Glomerular visceral epithelial cell (primary cell): ENCODE results near the gene BTBD8.

Experiments
- DNase-seq: peaks from one replicate; pipeline ENCODE4 v3.0.0-alpha.2; 2016; ENCODE audit errors: extremely low spot score

BTBD8 gene

GRCh38 chr1:92091625-92092024, 11.5 kb downstream of the BTBD8 start:
- DNase-seq, result no peak

DNA sequence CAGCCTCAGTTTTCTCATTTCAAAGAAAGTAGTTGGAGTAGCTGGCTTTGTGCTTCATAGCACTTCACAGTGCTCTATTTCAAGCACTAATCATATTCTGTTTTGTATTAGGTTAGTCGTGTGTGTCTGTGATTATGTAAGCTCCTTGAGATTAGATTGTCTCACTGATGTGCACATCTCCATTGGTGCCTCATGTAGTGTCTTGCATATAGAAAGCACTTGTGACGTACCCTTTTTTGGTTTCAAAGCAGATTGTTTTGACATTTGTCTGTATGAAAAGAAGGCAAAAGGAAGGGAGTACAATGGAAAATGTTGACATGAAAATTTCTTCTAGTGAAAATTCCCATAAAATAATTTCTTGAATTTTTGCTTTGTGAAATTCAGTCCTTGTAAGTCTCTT, 13.9 kb downstream of the BTBD8 start:
- no peak for DNase-seq

GRCh38 chr1:92094595-92094994, 14.4 kb downstream of the BTBD8 start:
- DNase-seq, result no peak

DNA sequence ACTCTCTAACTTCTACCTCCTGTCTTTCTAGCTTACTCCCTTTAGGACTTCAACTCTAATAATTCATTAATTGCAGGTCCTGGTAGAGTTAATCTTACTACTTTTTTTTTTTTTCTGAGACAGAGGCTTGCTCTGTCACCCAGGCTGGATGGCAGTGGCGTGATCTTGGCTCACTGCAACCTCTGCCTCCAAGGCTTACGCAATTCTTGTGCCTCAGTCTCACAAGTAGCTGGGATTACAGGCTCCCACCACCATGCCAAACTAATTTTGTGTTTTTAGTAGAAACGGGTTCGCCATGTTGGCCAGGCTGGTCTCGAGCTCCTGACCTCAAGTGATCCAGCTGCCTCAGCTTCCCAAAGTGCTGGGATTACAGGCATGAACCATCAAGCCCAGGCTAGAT, 15.7 kb downstream of the BTBD8 start:
- no peak for DNase-seq

- peak; percentile 4 for DNase-seq
These were observed 16.2 kb downstream of the BTBD8 start for GRCh38 chr1:92096317-92096716.

DNA sequence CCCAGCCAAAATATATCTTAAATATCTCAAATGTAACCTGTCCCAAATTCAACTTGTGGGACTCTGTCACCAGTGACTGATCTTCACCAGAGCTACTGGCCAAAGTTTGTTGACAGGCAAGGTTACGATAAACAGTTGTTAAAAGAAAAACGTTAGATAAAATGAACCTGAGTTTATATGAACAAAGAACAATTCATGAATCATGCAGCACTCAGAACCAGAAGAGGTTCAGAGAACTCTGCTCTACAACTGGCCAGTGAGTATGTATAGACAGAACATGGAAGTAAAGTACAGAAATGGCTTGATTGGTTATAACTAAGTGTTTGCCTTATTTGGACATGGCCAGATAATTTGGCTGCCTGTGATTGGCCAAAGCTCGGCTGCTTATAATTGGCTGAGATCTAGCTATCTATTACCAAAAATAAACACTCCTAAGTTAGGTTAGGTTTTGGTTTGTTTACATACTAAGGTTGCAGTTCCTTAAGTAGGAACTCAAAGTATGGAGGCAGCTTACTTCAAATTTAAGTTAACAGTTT, 25.5 kb downstream of the BTBD8 start:
- DNase-seq, result no peak

- DNase-seq, result no peak
These were observed 28.5 kb downstream of the BTBD8 start for GRCh38 chr1:92108631-92109030.

- no peak for DNase-seq
These were observed 37.4 kb downstream of the BTBD8 start for GRCh38 chr1:92117526-92117925.

DNA sequence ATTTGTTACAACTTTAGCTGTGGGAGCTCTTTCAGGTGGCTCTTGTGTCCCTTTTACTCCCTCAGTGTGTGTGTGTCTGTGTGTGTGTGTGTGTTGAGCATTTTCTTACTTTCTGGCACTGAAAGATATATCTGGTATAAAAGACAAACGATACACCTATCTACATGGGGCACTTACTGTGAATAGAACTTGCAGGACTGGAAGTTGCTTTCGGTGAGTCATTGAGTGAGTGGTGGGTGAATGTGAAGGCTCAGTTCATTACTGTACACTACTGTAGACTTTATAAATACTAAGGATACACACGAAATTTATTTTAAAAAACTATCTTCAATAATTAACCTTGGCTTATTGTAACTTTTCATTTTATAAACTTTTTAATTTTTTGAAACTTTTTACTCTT, 38.7 kb downstream of the BTBD8 start:
- no peak for DNase-seq

GRCh38 chr1:92123868-92124267, 43.7 kb downstream of the BTBD8 start:
- no peak for DNase-seq

GRCh38 chr1:92125204-92125603, 45.1 kb downstream of the BTBD8 start:
- DNase-seq, result no peak

GRCh38 chr1:92126088-92126487, 45.9 kb downstream of the BTBD8 start:
- DNase-seq, result no peak

GRCh38 chr1:92134331-92134730, 54.2 kb downstream of the BTBD8 start:
- DNase-seq, result peak; percentile 8

- DNase-seq, result no peak
These were observed 56.2 kb downstream of the BTBD8 start for GRCh38 chr1:92136341-92136740.

DNA sequence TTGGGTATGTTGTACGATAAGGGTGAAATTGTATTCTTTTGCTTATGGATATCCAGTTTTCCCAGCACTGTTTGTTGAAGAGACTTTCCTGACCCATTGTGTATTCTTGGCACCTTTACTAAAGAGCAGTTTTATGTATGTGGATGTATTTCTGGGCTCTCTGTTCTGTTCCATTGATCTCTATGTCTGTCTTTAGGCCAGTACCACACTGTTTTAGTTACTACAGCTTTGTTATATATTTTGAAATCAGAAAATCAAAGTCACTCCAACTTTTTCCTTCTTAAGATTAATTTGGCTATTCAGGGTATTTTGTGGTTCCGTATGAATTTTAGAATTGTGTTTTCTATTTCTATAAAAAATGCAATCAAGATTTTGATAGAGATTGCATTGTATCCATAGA, 74.8 kb downstream of the BTBD8 start:
- DNase-seq, result no peak

DNA sequence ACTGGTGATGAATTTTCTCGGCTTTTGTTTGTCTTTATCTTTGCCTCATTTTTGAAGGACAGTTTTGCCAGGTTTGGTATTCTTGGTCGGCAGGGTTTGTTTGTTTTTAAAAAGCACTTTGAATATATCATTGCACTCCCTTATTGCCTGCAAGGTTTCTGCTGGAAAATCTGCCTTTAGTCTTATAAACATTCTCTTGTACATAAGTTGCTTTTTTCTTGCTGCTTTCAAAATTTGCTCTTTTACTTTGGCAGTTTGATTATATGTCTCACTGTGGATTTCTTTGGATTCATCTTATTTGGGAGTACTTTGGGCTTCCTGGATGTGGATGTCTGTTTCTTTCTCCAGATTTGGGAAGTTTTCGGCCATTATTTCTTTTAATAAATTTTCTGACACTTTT, 79.4 kb downstream of the BTBD8 start:
- DNase-seq, result no peak

- no peak for DNase-seq
These were observed 85.2 kb downstream of the BTBD8 start for GRCh38 chr1:92165389-92165788.

DNA sequence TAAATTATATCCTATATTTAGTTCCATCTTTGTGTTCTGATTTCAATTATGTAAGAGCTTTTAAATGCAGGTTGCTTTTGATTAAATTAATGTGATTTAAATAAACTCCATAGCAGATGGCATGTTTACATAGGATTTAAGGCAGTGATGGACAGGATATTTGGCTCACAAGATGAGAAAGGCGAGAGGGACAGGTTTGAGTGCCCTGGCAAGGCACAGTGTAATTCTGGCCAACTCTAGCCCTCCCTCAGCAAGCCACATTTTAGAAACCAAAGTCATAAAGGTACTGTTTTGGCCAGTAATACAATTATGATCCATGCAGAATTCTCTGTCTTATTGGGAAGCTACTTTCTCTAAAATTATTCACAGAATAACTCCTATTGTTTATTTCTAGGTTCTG, 87.0 kb downstream of the BTBD8 start:
- DNase-seq, result no peak

DNA sequence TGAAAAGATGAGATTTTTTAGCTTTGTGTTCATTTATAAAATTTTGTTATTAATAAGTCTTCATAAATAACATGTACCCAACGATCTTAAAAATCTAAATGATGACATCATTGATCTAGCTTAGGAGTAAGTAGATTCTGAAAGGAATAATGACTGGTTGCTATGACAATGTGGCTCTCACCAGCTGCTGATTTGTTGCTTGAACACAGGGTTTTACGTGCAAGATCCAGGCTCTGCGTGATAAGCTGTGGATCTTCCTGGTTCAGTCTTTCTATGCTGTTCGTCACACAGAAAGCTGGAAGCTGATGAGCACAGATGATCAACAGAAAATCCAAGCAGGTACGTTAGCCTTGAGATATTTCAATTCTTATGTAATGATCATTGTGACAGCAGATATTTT, 88.5 kb downstream of the BTBD8 start:
- no peak for DNase-seq

- no peak for DNase-seq
These were observed 89.3 kb downstream of the BTBD8 start for GRCh38 chr1:92169214-92170005.

DNA sequence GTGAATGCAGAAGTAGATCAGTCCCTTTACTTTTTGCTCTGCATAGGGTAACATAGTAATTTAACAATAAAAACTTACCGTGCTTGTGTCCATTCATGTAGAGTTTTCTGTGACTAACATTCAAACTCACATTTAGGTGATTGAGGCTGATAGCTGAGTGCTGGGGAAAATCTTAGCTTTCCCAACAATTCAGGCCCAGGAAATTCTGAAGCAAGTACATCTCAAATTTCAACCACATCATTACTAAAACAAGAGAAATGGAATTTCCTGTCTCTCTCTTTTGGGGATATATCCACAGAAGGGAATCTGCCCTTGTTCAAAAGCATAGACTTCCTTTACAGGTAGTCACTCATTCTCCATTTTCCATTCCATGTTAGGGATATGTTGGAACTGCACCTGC, 104.5 kb downstream of the BTBD8 start:
- DNase-seq, result peak; percentile 28

- no peak for DNase-seq
These were observed 105.9 kb downstream of the BTBD8 start for GRCh38 chr1:92186081-92186480.

- no peak for DNase-seq
These were observed 108.5 kb downstream of the BTBD8 start for GRCh38 chr1:92188436-92189255.
